T-helper 22 cell (primary cell): ENCODE measurements around the gene TATDN2.

ENCODE experiments used
- DNase-seq: peaks from one replicate; pipeline ENCODE4 v3.0.0-alpha.2; 2020; ENCODE audit warnings: low read depth

The TATDN2 gene

GRCh38 chr3:10319804-10320203, 71.5 kb downstream of the TATDN2 start:
- DNase-seq = no peak

DNA sequence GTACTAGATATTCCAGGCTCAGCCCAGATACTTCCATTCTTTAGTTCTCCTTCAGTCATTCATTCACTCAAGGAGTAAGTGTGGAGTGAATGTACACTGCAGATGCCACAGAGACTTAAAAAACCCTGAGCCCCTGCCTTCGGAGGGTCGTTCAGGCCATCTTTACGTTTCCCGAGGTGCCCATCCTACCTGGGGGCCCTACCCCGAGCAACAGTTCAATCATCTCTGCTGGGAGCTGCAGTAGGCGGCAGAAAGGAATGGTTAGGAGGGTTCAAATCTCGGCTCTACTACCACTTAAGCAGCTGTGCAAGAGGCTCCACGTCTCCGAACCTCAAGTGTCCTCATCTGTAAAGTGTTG, 72.0 kb downstream of the TATDN2 start:
- no peak for DNase-seq

GRCh38 chr3:10321630-10322351, 73.5 kb downstream of the TATDN2 start:
- no peak for DNase-seq

GRCh38 chr3:10322352-10322710, 74.1 kb downstream of the TATDN2 start:
- no peak for DNase-seq

DNA sequence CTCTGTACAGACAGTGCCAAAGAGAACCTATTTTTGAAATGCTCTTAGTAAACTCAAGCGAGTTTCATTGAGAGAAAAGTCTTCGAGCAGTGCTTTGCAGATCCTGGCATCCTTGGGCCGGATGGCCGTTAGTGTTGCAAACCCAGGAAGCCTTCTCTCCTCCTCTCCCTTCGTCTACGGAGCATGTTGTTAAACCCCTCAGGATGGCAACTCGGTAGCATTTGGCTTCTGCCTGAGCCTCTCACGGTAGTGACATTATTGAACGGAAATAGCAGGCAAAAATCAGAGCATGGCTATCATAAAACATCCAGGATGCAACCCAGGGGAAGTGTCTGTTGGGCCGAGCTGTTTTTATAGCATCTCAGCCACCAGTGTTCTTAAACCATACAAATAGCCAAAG, 79.3 kb downstream of the TATDN2 start:
- no peak for DNase-seq

DNA sequence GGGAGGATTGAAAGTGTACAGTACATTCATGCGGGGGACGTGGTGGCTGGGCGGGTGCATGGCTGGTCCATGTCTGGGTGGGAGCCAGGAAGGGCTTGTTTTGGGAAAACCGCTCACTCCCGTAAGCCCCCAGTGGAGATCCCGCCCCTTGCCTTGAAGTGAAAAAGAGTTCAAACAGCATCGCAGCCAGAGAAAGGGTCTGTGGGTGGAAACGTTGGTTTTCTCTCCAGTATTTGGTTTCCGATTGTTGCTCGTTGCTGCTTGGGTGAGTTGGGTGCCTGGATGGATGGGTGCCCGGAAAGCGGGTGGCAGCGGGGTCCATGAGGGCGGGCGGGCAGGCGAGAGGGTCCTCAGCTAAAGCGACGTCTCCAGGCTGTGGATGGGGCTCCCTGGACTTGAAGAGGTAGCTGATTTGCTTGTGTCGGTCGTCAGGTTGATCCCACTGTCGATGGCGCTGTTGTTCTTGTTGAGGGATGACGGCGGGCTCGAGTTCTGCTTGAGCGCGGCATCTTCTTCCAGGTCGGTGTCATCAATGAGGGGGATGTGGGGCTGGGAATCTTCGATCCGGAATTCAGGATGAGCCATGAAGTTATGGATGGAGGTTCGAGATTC, 80.3 kb downstream of the TATDN2 start:
- DNase-seq = no peak

DNA sequence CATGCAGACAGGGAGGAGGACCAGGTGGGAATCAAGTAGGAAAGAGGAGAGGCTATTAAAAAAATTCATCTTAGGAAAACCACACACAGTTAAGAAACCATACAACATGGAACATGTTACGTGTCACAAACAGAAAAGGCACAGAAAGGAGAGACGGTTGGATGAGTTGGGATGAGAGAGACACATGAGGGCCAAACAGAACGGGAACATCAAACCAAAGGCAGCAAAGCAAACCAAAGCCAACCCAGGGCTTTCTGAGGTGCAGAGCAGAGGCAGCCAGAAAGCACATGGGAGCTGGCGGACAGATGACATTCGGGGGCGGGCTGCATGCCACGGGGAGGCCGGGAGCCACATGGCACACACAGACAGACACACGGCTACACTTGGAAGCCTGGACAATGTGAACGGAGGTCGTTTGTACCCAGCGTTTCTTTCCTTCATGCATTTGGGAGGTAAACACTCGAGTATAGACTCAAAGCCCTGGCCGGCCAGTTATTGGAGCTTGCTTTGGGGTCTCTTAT, 81.3 kb downstream of the TATDN2 start:
- DNase-seq = no peak

- DNase-seq = no peak
Observed at GRCh38 chr3:10330319-10330718, 82.1 kb downstream of the TATDN2 start.
